SK-N-SH (cell line): ENCODE results near the gene CHD6. TPM values are rescaled to one million over a fixed set of nuclear protein-coding genes. Genes with fewer than 3 reads are reported as not detected.

Source experiments
- CTCF ChIA-PET: fragments of 300-600, 350-600 bp; formaldehyde crosslinking; extraction: SDS; loops from one replicate; lab custom pipeline; 2021; lab: Yijun Ruan, JAX
- POLR2A ChIA-PET: fragments of 350-600 bp; sonication (Branson Sonifier 250); formaldehyde crosslinking; extraction: SDS; loops from one replicate; lab custom pipeline; 2020; ENCODE audit warnings: antibody characterized with exemption, inconsistent platforms; lab: Yijun Ruan, JAX
- DNase-seq: peaks from one replicate; pipeline ENCODE4 v3.0.0; 2012
- H2AFZ ChIP-seq: fragments of 200-600 bp; sonication (generic); 2 replicates; pipeline ENCODE4 v1.8.1; 2016; ENCODE audit warnings: antibody characterized with exemption, mild to moderate bottlenecking, low read depth
- H3F3A ChIP-seq: fragments of 200-600 bp; sonication (generic); replicated peaks from 2 replicates; pipeline ENCODE3; 2016; ENCODE audit warnings: antibody characterized with exemption, mild to moderate bottlenecking; ENCODE audit not compliant: insufficient read depth
- H3K27ac ChIP-seq, 2 experiments: fragments of 200-500 bp in 1 of 2; fragments of 200-600 bp in 1 of 2; sonication (Bioruptor generic) in 1 of 2; sonication (generic), shearing (Covaris generic) in 1 of 2; 2 replicates each; pipeline versions ENCODE4 v1.5.1 to v1.6.1; 2014 to 2016; ENCODE audit warnings: low read depth in 2 of 2, inconsistent platforms in 1 of 2, low read length in 1 of 2, mild to moderate bottlenecking in 1 of 2, mixed read lengths in 1 of 2
- H3K27me3 ChIP-seq: fragments of 200-600 bp; sonication (generic), shearing (Covaris generic); 2 replicates; pipeline ENCODE4 v1.6.1; 2016; ENCODE audit warnings: mixed run types; ENCODE audit not compliant: insufficient read depth
- H3K36me3 ChIP-seq, 2 experiments: fragments of 200-500 bp in 1 of 2; fragments of 200-600 bp in 1 of 2; sonication (Bioruptor generic) in 1 of 2; sonication (generic) in 1 of 2; replicated peaks in 1 of 2; 2 replicates each; pipeline versions ENCODE3 to v1.5.1; 2014 to 2016; ENCODE audit warnings: low read length in 1 of 2, mild to moderate bottlenecking in 1 of 2; ENCODE audit not compliant: insufficient read depth in 2 of 2, control insufficient read depth in 1 of 2
- H3K4me1 ChIP-seq, 2 experiments: fragments of 200-500 bp in 1 of 2; fragments of 200-600 bp in 1 of 2; sonication (Bioruptor generic) in 1 of 2; sonication (generic), shearing (Covaris generic) in 1 of 2; 2 replicates each; pipeline versions ENCODE4 v1.5.1 to v1.6.1; 2014 to 2016; ENCODE audit warnings: low read depth in 1 of 2, low read length in 1 of 2, mixed run types in 1 of 2; ENCODE audit not compliant: insufficient read depth in 2 of 2, control insufficient read depth in 1 of 2
- H3K4me2 ChIP-seq: fragments of 200-600 bp; sonication (generic), shearing (Covaris generic); 2 replicates; pipeline ENCODE4 v1.6.1; 2017; ENCODE audit warnings: mixed run types
- H3K4me3 ChIP-seq, 2 experiments: fragments of 200-500 bp in 1 of 2; fragments of 200-600 bp in 1 of 2; sonication (Bioruptor generic) in 1 of 2; sonication (generic), shearing (Covaris generic) in 1 of 2; 2 replicates each; pipeline versions ENCODE4 v1.5.1 to v1.8.1; 2014 to 2016; ENCODE audit warnings: low read depth in 2 of 2, inconsistent platforms in 1 of 2, low read length in 1 of 2, mild to moderate bottlenecking in 1 of 2, mixed read lengths in 1 of 2, moderate library complexity in 1 of 2
- H3K79me2 ChIP-seq: fragments of 200-600 bp; sonication (generic); 2 replicates; pipeline ENCODE4 v1.8.1; 2017; ENCODE audit warnings: mild to moderate bottlenecking; ENCODE audit not compliant: insufficient read depth
- H3K9ac ChIP-seq: fragments of 200-600 bp; sonication (generic); 2 replicates; pipeline ENCODE4 v1.6.1; 2017; ENCODE audit warnings: mixed run types
- H3K9me2 ChIP-seq: fragments of 200-600 bp; sonication (generic); 2 replicates; pipeline ENCODE4 v1.6.1; 2017; ENCODE audit warnings: mixed run types
- H3K9me3 ChIP-seq: fragments of 200-600 bp; sonication (generic); 2 replicates; pipeline ENCODE4 v1.6.1; 2017; ENCODE audit warnings: mixed run types, mild to moderate bottlenecking, moderate library complexity
- H4K20me1 ChIP-seq: fragments of 200-600 bp; sonication (generic); 2 replicates; pipeline ENCODE4 v1.6.1; 2017; ENCODE audit warnings: mild to moderate bottlenecking, mixed run types; ENCODE audit not compliant: insufficient read depth
- CTCF ChIP-seq: fragments of 200-600 bp; sonication (generic); IDR thresholded peaks from 2 replicates; pipeline ENCODE4 v1.6.1; 2017; ENCODE audit warnings: antibody characterized with exemption, mild to moderate bottlenecking, moderate library complexity
- EP300 ChIP-seq, 2 experiments: IDR thresholded peaks; 2 replicates each; pipeline versions ENCODE4 v1.4.0 to v1.6.1; 2012; ENCODE audit warnings: borderline replicate concordance in 1 of 2, low read depth in 1 of 2, low read length in 1 of 2
- FOSL2 ChIP-seq: IDR thresholded peaks from 2 replicates; pipeline ENCODE4 v1.4.0; 2012; ENCODE audit warnings: low read depth, mild to moderate bottlenecking, moderate library complexity, borderline replicate concordance
- FOXJ3 ChIP-seq: sonication (generic); formaldehyde crosslinking; IDR thresholded peaks from 2 replicates; pipeline ENCODE4 v1.5.1; 2020; ENCODE audit warnings: mild to moderate bottlenecking, missing genetic modification reagents
- IRF3 ChIP-seq: fragments of 150-350 bp; IDR thresholded peaks from 2 replicates; pipeline ENCODE4 v1.6.1; 2016; ENCODE audit warnings: mild to moderate bottlenecking, low read depth, low read length
- JUND ChIP-seq: IDR thresholded peaks from 2 replicates; pipeline ENCODE4 v1.4.0; 2012
- MAX ChIP-seq: IDR thresholded peaks from 2 replicates; pipeline ENCODE4 v1.4.0; 2012; ENCODE audit warnings: low read depth
- NFIC ChIP-seq: IDR thresholded peaks from 2 replicates; pipeline ENCODE4 v1.4.0; 2012; ENCODE audit warnings: borderline replicate concordance
- POLR2AphosphoS5 ChIP-seq: IDR thresholded peaks from 2 replicates; pipeline ENCODE4 v1.6.1; 2012; ENCODE audit warnings: low read depth, low read length
- RAD21 ChIP-seq: IDR thresholded peaks from 2 replicates; pipeline ENCODE4 v1.6.1; 2012; ENCODE audit warnings: mild to moderate bottlenecking, low read length
- RCOR1 ChIP-seq: fragments of 150-350 bp; IDR thresholded peaks from 2 replicates; pipeline ENCODE4 v1.6.1; 2017; ENCODE audit warnings: antibody characterized with exemption, low read length
- REST ChIP-seq: IDR thresholded peaks from 2 replicates; pipeline ENCODE4 v1.6.1; 2012; ENCODE audit warnings: mild to moderate bottlenecking, low read depth, low read length, moderate library complexity
- SIN3A ChIP-seq: IDR thresholded peaks from 2 replicates; pipeline ENCODE4 v1.6.1; 2012; ENCODE audit warnings: low read depth, mild to moderate bottlenecking, low read length, moderate library complexity, borderline replicate concordance
- SMC3 ChIP-seq: IDR thresholded peaks from 2 replicates; pipeline ENCODE4 v1.6.1; 2012; ENCODE audit warnings: low read depth, low read length, improper control_type of control experiment
- TAF1 ChIP-seq: IDR thresholded peaks from 2 replicates; pipeline ENCODE4 v1.6.1; 2012; ENCODE audit warnings: low read depth, mild to moderate bottlenecking, low read length, moderate library complexity, borderline replicate concordance
- TCF12 ChIP-seq: IDR thresholded peaks from 2 replicates; pipeline ENCODE4 v1.4.0; 2012
- TEAD4 ChIP-seq: IDR thresholded peaks from 2 replicates; pipeline ENCODE4 v1.4.0; 2012; ENCODE audit warnings: mild to moderate bottlenecking, borderline replicate concordance; ENCODE audit not compliant: insufficient read depth
- USF2 ChIP-seq: fragments of 150-350 bp; IDR thresholded peaks from 2 replicates; pipeline ENCODE4 v1.6.1; 2017; ENCODE audit warnings: antibody characterized with exemption, low read length, low read depth, borderline replicate concordance
- YY1 ChIP-seq: IDR thresholded peaks from 2 replicates; pipeline ENCODE4 v1.4.0; 2012; ENCODE audit warnings: low read depth, mild to moderate bottlenecking
- ZBTB33 ChIP-seq: IDR thresholded peaks from 2 replicates; pipeline ENCODE4 v1.4.0; 2012; ENCODE audit warnings: low read depth, borderline replicate concordance
- WGBS: methylation state at CpG from one replicate; pipeline ENCODE4 v1.1.6; 2017; ENCODE audit warnings: low lambda C conversion rate; 5-methylcytosine and 5-hydroxymethylcytosine counted together
- polyA plus RNA-seq, 3 experiments: library from polyadenylated mRNA; depleted of rRNA; stranded (reverse); fragments of >200 nt; gene quantifications; 2 replicates each; pipeline ENCODE4 v1.2.3, GENCODE V29; 2012

CHD6 gene
- polyA plus RNA-seq, 1 of the 3 experiments (the other 2 are of a cell fraction): 7.1 TPM

- Histone ChIP-seq H3K9me3 (no peaks in the 10 kb centered on the region), H3K9me2 (no peaks in the 10 kb centered on the region), H3K79me2 (no peaks in the 10 kb centered on the region), H3K27ac (no peak overlapping the region), H2AFZ (no peak overlapping the region), H3K9ac (no peak overlapping the region), H3F3A (no peaks in the 10 kb centered on the region), H3K4me2 (no peak overlapping the region), H3K4me1 (no peaks in the 10 kb centered on the region), H4K20me1 (no peaks in the 10 kb centered on the region), H3K27me3 (no peaks in the 10 kb centered on the region), H3K36me3 (peaks cover 28 to 37% of the 10 kb centered on the region in 2 experiments), H3K4me3 (no peak overlapping the region)
- ChIA-PET CTCF (no interaction called here), POLR2A (no interaction called here)
- TF ChIP-seq FOSL2 (no peak), TCF12 (no peak), CTCF (no peak), IRF3 (no peak), SIN3A (no peak), RCOR1 (no peak), TEAD4 (no peak), POLR2AphosphoS5 (no peak), JUND (no peak), SMC3 (no peak), REST (no peak), TAF1 (no peak), NFIC (no peak), RAD21 (no peak), USF2 (no peak), EP300 (IDR thresholded peaks at IDR 0.05; ENCODE audit: borderline replicate concordance in 1 of 2, low read depth in 1 of 2, low read length in 1 of 2) (no peak), MAX (no peak), ZBTB33 (no peak), FOXJ3 (CRISPR knock-in tag) (no peak), YY1 (no peak)
- WGBS: 100% methylated on average over 3 of the region's 3 CpGs
- no peak for DNase-seq
These were observed 148.3 kb downstream of the CHD6 start for GRCh38 chr20:41469868-41470267.
